ENCODE data around the gene ATP6V1G2.

ATP6V1G2 gene

DNA sequence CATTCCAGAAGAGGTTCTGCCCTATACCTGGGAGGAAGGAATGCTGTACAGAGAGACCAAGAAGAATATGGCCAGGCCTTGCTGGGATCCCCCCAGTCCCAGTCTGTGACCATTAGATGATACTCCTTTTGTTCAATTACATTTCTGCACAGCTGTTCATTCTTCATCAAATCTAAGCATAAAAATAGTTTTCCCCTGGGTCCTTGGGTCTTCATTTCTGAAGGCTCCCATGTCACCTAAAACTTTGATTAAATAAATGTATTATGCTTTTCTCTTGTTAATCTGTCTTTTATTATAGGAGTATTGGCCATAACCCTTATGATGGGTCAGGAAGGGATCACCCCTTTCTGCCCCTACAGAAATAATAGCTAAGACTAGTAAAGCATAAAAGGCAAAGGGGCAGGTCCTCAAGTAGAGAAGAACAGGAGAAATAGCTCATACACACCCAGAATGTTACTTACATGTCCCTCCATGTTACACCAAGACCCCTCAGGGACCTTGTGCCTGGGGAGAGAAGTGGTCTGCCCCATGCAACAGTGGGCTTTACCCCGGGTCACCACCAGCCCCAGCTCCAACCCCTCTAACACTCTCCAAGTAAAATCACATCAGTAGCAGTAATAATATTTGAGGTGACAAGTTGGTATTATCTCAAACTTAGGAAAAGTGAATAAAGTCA lies 23.6 kb upstream of the ATP6V1G2 start:
- Histone ChIP-seq H4K20me1 (ENCODE audit: control insufficient read depth, insufficient read depth, low read depth, low read length) (no peaks in the 10 kb centered on the region), H3K27ac (ENCODE audit: low read depth, low read length) (no peak overlapping the region; the same call in 1 of the 2 replicates), H3K4me3 (ENCODE audit: low read length) (no peak overlapping the region), H3K4me2 (ENCODE audit: low read length) (no peak overlapping the region), H3K9me2 (replicated peaks; ENCODE audit: control insufficient read depth, low read length) (no peaks in the 10 kb centered on the region), H3K9me3 (ENCODE audit: control insufficient read depth, insufficient read depth, low read length) (no peaks in the 10 kb centered on the region), H3K27me3 (ENCODE audit: control insufficient read depth, low read length) (peaks cover 67% of the 10 kb centered on the region), H3F3A (ENCODE audit: control insufficient read depth, insufficient read depth) (peaks cover 14% of the 10 kb centered on the region), H3K79me2 (ENCODE audit: control insufficient read depth, low read length) (no peaks in the 10 kb centered on the region), H3K36me3 (ENCODE audit: control insufficient read depth, low read length) (no peaks in the 10 kb centered on the region), H3K4me1 (ENCODE audit: control insufficient read depth, low read length) (peaks cover 62% of the 10 kb centered on the region)
- TF ChIP-seq EZH2phosphoT487 (IDR thresholded peaks at IDR 0.05; ENCODE audit: borderline replicate concordance, low read length), result no peak
- no peak for TF ChIP-seq CTCF (IDR thresholded peaks at IDR 0.05; ENCODE audit: low read depth, low read length, poor library complexity, severe bottlenecking)

DNA sequence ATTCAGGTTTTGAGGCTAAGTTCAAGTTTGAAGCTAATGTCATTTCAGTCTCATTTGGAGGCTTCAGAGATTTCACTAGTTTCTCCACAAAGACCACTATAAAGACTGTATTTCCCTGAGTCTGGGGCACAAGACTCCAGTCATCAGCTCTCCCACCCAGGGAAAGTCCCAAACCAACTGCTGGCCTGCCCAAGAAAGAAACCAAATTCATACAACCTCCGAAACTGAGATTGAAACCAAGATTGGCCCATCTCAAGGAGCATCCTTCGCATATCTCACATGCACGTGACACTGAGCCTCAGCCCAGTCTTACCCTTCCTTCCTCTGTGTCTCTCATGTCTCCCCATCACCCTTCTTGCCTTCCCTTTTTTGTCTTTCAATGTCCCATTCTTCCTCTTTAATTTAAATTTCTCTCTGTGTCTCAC lies 22.1 kb upstream of the ATP6V1G2 start:
- Histone ChIP-seq H3K27me3 (ENCODE audit: control insufficient read depth, low read length) (peaks cover 55% of the 10 kb centered on the region), H3K27ac (ENCODE audit: low read depth, low read length) (no peak overlapping the region), H4K20me1 (ENCODE audit: control insufficient read depth, insufficient read depth, low read depth, low read length) (no peaks in the 10 kb centered on the region), H3K4me3 (ENCODE audit: low read length) (no peak overlapping the region), H3K9me2 (replicated peaks; ENCODE audit: control insufficient read depth, low read length) (no peaks in the 10 kb centered on the region), H3K36me3 (ENCODE audit: control insufficient read depth, low read length) (no peaks in the 10 kb centered on the region), H3F3A (ENCODE audit: control insufficient read depth, insufficient read depth) (peaks cover 14% of the 10 kb centered on the region), H3K79me2 (ENCODE audit: control insufficient read depth, low read length) (no peaks in the 10 kb centered on the region), H3K4me2 (ENCODE audit: low read length) (peak overlapping the region; percentile 6), H3K4me1 (ENCODE audit: control insufficient read depth, low read length) (peaks cover 60% of the 10 kb centered on the region), H3K9me3 (ENCODE audit: control insufficient read depth, insufficient read depth, low read length) (no peaks in the 10 kb centered on the region)
- TF ChIP-seq EZH2phosphoT487 (IDR thresholded peaks at IDR 0.05; ENCODE audit: borderline replicate concordance, low read length) (no peak), CTCF (IDR thresholded peaks at IDR 0.05; ENCODE audit: low read depth, low read length, poor library complexity, severe bottlenecking) (no peak)

- Histone ChIP-seq H3K9me3 (ENCODE audit: control insufficient read depth, insufficient read depth, low read length) (no peaks in the 10 kb centered on the region), H3K9me2 (replicated peaks; ENCODE audit: control insufficient read depth, low read length) (no peaks in the 10 kb centered on the region), H3K79me2 (ENCODE audit: control insufficient read depth, low read length) (no peaks in the 10 kb centered on the region), H3F3A (ENCODE audit: control insufficient read depth, insufficient read depth) (peaks cover 14% of the 10 kb centered on the region), H3K36me3 (ENCODE audit: control insufficient read depth, low read length) (no peaks in the 10 kb centered on the region), H4K20me1 (ENCODE audit: control insufficient read depth, insufficient read depth, low read depth, low read length) (no peaks in the 10 kb centered on the region), H3K4me2 (ENCODE audit: low read length) (no peak overlapping the region; the same call in 1 of the 2 replicates), H3K27me3 (ENCODE audit: control insufficient read depth, low read length) (peaks cover 51% of the 10 kb centered on the region), H3K4me1 (ENCODE audit: control insufficient read depth, low read length) (peaks cover 64% of the 10 kb centered on the region), H3K4me3 (ENCODE audit: low read length) (no peak overlapping the region), H3K27ac (ENCODE audit: low read depth, low read length) (no peak overlapping the region)
- TF ChIP-seq EZH2phosphoT487 (IDR thresholded peaks at IDR 0.05; ENCODE audit: borderline replicate concordance, low read length) (no peak), CTCF (IDR thresholded peaks at IDR 0.05; ENCODE audit: low read depth, low read length, poor library complexity, severe bottlenecking) (no peak)
These were observed 21.3 kb upstream of the ATP6V1G2 start for GRCh38 chr6:31567531-31568370.
